Measurements from ENCODE around the gene METTL13. TPM values are rescaled to one million over a fixed set of nuclear protein-coding genes. Genes with fewer than 3 reads are reported as not detected.

The METTL13 gene
- total RNA-seq, 1 donor = 1.6 TPM

DNA sequence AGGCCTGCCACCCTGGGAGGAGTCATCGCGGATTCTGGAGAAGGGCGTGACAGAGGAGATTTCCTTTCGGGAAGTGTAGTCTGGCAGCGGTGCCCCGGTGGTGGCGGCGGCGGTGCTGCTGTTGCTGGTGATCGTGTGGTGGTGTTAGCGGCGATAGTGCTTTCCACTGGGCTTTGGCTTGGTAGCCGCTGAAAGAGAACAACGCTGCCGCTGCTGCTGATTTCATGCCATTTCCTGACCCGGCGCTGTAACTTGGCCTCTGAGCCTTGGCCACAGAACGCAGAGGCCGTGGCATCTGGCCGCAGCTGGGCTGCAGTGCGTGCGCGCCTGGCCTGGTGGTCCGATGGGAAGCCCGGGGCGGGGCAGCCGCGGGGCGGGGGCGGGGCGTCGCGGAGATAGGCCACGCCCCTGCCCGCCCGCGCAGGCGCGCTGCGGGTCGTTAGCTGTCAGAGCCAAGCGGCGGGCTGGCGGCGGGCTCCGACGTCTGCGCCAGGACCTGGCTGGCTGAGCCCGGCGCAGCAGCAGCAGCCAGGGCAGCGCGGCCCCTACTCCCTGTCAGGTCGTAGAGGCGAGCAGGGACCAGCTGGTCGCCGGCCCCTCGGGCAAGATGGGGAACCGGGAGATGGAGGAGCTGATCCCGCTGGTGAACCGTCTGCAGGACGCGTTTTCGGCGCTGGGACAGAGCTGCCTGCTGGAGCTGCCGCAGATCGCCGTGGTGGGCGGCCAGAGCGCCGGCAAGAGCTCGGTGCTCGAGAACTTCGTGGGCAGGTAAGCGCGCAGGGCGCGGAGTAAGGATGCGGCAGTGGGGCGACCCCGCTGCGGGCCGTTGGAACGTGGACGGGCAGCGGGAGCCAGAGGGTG is 59.8 kb downstream of the METTL13 start, which contains the start of gene DNM3:
DNM3 (plus strand) TSS at position 449 of the 861 bp plus-strand sequence; CDS start at position 608, 159 bp downstream.
- Histone ChIP-seq H3K9me3 (ENCODE audit: low read depth, low read length) (no peaks in the 10 kb centered on the region), H3K27me3 (ENCODE audit: insufficient read depth, low read length) (peaks cover 28% of the 10 kb centered on the region), H3K4me3 (ENCODE audit: low read length) (peak within 1 kb of the TSS; percentile 52), H3K4me1 (ENCODE audit: insufficient read depth, low read length) (peaks cover 16% of the 10 kb centered on the region)

DNA sequence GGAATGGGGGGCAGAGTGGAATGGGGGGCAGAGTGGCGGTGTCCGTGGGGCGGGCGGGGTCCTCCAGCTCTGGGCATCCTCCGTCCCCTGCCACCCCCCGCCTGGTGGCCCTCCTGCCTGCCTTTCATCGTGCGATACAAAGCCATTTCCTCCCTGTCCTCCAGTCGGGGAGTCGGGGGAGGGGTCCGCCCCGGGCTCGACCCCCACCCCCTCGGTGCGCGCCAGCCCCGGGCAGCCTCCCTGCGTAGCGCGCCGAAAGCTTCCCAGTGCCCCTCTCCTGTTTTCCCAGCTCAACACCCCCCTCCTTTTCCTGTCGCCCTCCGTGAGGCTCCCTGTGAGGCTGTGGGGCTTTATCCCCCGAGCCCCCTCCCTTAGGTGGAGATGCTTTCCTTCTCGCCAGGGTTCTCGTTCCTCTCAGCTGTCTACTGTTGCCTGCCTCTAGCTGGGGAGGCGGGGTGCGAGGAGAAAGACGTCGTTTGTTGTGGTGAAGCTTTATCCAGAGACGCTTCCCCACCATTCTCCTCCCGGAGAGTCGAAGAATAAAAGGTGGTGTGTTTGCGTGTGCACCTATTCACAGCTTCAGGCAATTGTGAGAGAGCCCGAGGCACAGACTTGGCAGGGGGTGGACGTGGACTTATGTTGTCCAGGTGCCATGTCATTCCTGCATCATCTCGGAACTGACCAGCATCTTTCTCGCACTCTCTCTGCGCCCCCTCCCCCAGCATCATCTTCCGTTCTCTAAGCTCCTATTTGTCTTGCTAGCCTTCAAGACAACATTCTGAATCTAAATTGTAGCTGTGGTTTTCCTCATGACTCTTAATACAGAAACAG is 60.7 kb downstream of the METTL13 start:
- peaks cover 16% of the 10 kb centered on the region for H3K4me1 ChIP-seq (ENCODE audit: insufficient read depth, low read length)
- H3K9me3 ChIP-seq (ENCODE audit: low read depth, low read length) = no peaks in the 10 kb centered on the region
- peak overlapping the region; percentile 52 for H3K4me3 ChIP-seq (ENCODE audit: low read length)
- H3K27me3 ChIP-seq (ENCODE audit: insufficient read depth, low read length) = peaks cover 28% of the 10 kb centered on the region

DNA sequence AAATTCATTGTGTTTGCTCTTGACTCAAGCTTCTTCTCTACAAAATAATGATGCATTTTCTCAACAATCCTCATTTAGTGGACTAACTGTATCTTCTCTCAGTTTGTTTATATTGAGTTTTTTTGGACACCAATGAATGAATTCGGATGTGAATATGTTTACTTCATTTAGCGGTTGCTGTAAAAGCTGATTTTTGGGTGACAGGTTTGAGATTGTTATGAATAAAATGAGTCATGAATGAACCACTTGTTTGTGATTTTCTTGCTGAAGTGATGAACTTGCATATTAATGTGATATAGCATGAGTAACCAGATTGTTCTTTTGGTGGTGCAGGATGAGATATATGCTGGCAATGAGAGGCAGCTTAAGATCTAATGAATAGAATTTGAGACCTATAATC is 62.9 kb downstream of the METTL13 start:
- Histone ChIP-seq H3K9me3 (ENCODE audit: low read depth, low read length) (no peaks in the 10 kb centered on the region), H3K4me1 (ENCODE audit: insufficient read depth, low read length) (peaks cover 16% of the 10 kb centered on the region), H3K4me3 (ENCODE audit: low read length) (no peak overlapping the region), H3K27me3 (ENCODE audit: insufficient read depth, low read length) (peaks cover 28% of the 10 kb centered on the region)

DNA sequence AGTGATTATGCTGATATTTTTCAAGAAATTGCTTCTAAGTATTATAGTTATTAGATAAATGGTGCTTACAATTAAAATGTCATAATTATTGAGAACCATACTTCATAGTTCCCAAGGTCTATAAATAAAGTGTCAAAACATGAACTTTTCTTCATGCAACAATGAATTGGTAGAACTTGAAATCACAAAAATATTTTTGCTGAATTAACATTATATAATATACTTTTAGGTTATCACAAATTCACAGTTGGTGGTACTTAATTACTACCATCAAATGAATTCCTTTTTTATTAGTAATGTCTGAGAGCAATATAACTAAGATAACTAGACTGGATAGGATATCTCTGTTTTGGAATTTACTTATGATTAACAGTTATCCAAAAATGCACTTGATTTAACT is 64.5 kb downstream of the METTL13 start:
- no peaks in the 10 kb centered on the region for H3K9me3 ChIP-seq (ENCODE audit: low read depth, low read length)

More for the DNA sequence above, 64.5 kb downstream of the METTL13 start:
- H3K27me3 ChIP-seq (ENCODE audit: insufficient read depth, low read length) = peaks cover 28% of the 10 kb centered on the region
- H3K4me3 ChIP-seq (ENCODE audit: low read length) = no peak overlapping the region
- peaks cover 12% of the 10 kb centered on the region for H3K4me1 ChIP-seq (ENCODE audit: insufficient read depth, low read length)

Other genes starting within 250 kb of the METTL13 start
- not detected for gene MYOCOS, start 159.4 kb upstream of the METTL13 start, total RNA-seq
- gene MYOC, start 129.0 kb upstream of the METTL13 start, total RNA-seq = not detected
- 13.5 TPM for gene VAMP4, start 39.6 kb upstream of the METTL13 start, total RNA-seq
- gene DNM3, start 59.8 kb downstream of the METTL13 start, total RNA-seq = 20.5 TPM